GM12874 (cell line): ENCODE data around the gene BTN1A1.

Experiments used
- TF ChIP-seq, protein P1 (sequence below): IDR thresholded peaks from 2 replicates; pipeline ENCODE4 v1.5.1; 2011; ENCODE audit warnings: low read depth, mild to moderate bottlenecking, control low read depth, low read length, moderate library complexity; ENCODE audit not compliant: insufficient read depth

Gene BTN1A1

DNA sequence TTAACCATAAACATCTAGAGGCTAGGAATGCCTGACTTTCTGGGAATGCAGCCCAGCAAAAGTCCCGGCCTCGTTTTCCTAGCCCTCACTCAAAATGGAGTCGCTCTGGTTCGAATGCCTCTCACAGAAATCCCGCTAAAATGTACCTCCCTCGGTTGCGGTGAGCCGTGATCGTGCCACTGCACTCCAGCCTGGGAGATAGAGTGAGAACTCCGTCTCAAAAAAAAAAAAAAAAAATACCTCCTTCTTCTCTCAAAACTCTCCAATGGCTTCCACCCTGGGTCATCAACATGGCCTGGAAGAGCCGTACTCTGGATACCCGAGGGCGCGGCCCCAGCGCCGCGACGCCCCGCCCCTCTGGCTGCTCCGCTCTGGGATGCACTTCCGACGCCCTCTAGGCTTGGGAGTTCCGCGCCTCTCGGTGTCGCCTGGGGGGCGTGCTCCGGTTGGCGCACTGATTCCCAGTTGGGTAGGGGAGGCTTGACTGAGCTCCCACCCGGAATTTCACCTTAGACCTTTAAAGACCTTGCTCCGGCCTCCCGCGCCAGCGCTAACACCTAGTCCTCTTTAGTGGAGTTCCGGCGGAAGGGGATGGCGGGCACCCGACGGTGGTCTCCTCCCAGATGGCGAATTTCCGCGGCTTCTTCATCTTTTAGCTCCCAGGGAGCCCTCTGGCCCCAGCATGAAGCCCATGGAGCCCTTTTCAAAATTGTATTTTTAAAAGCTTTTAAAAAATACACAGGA lies 50.3 kb downstream of the BTN1A1 start:
- TF ChIP-seq, protein P1, sequence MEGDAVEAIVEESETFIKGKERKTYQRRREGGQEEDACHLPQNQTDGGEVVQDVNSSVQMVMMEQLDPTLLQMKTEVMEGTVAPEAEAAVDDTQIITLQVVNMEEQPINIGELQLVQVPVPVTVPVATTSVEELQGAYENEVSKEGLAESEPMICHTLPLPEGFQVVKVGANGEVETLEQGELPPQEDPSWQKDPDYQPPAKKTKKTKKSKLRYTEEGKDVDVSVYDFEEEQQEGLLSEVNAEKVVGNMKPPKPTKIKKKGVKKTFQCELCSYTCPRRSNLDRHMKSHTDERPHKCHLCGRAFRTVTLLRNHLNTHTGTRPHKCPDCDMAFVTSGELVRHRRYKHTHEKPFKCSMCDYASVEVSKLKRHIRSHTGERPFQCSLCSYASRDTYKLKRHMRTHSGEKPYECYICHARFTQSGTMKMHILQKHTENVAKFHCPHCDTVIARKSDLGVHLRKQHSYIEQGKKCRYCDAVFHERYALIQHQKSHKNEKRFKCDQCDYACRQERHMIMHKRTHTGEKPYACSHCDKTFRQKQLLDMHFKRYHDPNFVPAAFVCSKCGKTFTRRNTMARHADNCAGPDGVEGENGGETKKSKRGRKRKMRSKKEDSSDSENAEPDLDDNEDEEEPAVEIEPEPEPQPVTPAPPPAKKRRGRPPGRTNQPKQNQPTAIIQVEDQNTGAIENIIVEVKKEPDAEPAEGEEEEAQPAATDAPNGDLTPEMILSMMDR: no peak

DNA sequence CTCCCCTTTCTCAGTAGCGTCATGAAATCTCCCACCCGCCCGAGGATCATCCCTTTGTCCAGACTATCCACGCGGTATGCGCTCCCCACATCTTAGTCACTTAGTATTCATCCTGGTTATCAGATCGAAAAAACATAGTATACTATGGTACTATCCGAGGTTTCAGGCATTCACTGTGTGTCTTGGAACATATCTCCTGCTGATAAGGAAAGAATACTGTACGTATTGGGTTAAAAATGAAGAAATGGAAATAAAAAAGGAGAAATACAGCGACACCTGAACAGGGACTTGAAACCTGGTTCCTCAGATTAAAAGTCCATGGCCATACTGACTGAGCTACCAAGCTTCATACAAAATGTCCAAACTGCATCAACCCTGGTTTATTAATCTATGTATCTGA lies 52.1 kb downstream of the BTN1A1 start:
- TF ChIP-seq, protein P1: no peak

DNA sequence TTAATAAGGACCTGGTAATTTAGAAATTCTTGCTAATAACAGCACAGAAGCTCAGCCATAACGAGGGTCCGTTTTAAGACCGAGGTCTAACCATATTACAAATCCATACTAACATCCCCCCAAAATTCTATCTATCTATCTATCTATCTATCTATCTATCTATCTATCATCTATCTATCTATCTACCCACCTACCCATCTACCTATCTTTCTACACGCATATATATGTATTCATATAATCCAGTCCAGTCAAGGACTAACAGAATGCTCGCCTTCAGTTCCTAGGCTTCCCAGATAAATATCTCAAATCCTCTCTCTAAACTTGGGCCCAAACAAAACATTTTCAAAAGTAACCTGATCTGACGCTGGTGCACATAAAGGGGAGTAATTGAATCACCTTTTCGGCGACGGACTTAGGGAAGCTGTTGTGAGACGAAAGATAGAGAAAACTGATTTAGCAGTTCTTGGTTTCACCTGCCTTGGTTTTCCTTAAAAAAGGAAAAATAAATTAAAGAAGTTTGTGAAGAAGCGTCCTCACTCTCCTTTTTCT lies 52.6 kb downstream of the BTN1A1 start:
- TF ChIP-seq, protein P1: no peak

DNA sequence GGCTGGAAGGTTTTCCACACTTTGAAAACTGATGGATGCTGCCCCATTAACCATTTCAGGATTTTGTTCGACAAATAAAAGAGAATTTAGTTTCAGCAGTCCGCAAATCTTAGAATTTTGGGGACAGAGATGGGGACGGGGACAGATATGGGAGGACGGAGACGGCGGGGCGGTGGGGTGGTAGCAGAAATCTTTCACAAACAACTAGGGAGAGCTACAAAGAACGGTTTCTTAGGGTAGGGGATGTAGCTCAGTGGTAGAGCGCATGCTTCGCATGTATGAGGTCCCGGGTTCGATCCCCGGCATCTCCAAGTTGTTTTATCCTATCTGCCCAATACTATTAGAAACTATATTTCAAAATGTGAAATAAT lies 53.1 kb downstream of the BTN1A1 start:
- TF ChIP-seq, protein P1: no peak

DNA sequence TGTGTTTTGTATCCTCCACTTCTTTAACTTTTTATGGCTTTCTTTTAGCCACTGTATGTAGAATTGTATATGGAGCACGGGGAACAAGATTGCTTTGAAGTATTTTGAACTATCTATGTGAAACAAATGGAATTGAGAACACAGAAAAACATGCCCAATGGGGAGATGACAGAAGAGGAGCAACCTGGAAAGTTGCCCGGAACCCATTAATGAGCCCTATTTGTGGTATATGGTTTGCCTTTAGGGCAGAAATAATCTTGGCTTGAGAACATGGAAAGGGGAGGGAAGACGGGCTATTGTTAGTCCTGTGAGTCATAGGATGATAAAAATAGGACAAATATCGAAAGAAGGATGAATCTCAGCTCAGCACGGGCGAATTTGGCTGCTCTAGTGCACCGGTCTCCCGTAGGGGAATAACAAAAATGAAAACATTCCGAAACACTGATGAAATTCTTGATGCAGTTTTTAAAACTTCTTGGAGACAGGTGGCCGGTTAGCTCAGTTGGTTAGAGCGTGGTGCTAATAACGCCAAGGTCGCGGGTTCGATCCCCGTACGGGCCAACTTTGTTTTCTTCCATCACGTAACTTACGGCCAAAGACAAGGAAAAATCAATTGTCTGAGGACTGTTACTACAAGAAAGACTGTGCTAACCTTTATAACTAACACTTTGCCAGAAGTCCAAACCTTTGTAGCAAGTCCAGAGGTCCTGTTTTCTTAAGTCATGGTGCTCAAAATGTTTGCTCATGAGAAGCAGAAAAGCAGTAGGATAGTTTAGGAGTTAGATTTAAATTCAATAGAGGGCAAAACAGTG lies 53.7 kb downstream of the BTN1A1 start:
- TF ChIP-seq, protein P1: no peak

DNA sequence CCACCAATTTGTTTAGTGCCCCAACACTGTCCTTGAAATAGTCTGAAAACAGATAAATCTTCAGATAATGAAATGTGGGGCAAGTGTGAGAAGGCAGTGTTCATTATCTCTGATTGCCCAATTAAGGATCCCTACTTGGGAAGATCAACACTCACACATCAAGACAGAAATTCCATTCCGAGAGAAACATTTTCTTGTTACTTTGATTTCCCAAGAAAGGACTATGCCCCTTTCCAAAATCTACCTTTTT lies 54.3 kb downstream of the BTN1A1 start:
- TF ChIP-seq, protein P1: no peak

DNA sequence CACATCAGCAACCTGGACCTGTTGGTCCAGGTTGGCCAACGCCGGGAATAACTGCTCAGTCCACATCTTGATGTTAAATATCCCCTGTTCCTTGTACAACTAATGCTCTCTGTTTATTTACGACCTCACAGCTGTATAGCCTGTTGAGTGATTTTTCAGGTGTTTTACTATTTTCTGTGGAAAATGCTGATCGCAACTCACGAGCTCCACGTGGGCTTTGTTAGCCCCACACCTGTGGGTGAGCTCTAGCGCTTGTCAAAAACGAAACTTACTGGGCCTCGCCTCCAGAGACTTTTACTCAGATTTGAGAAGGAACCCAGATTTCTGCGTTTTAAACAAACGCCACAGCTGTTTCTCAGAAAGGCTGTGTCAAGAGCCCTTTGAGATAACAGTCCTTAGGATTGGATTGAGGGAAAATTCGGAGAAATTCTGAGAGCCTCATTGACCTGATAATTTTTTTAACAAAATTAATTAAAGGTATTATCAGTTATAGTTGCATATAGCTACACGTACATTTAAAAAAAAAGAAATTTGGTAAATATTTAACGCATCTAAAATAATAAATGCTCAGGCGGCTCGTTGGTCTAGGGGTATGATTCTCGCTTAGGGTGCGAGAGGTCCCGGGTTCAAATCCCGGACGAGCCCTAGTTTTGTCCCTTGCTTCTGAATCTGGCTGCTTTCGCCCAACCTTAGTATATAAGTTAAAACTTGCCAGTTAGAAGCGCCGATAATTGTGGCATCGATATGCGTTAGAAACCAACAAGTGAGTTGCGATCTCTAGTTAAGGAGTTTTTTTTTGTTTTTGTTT lies 54.8 kb downstream of the BTN1A1 start:
- TF ChIP-seq, protein P1: no peak
